HG02938 (cell line): ENCODE measurements around the gene DEDD.

Experiments used
- ATAC-seq: cut with Tn5 transposase; IDR thresholded peaks from one replicate; pipeline ENCODE4 v1.9.1; 2021; ENCODE audit warnings: mild to moderate bottlenecking, moderate library complexity; ENCODE audit not compliant: unreplicated experiment

The DEDD gene

DNA sequence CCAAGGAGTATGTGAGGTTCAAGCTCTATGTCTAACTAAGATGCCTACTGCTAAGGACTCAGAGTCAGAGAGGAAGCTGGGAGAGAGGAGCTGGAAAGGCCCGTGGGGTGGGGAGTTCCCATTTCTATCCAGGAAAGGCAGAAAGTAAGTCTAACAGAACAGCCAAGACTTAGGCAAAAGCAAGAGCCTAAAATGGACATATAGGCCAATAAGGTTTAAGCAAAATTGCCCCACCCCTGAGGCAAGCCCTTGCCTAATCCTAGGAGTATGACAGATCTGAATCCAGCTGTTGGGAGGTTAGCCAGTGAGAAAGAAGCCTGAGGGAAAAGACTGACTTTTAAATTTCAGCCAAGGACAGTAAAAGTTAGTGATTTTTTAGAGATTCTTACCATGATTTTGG lies 35.9 kb downstream of the DEDD start:
- ATAC-seq, result no peak

DNA sequence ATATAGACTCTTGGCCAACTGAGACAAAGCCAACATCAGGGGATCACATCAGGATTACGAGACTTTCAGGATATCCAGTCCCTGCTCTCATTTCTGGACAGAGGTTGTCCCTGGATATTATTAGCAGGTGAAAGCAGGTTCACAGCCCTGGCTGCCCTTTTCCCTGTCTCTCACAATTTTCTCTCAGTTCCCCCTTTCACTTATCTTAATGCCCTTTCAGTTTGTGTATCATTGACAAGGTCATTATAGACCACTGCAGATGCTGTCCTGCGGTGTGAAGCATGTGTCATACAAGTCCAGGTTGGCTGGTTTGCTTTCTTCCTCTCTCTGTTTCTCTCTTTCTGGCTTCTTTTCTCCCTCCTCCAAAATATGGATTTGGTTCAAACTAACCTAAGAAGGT lies 36.5 kb downstream of the DEDD start:
- peak; percentile 45 for ATAC-seq

DNA sequence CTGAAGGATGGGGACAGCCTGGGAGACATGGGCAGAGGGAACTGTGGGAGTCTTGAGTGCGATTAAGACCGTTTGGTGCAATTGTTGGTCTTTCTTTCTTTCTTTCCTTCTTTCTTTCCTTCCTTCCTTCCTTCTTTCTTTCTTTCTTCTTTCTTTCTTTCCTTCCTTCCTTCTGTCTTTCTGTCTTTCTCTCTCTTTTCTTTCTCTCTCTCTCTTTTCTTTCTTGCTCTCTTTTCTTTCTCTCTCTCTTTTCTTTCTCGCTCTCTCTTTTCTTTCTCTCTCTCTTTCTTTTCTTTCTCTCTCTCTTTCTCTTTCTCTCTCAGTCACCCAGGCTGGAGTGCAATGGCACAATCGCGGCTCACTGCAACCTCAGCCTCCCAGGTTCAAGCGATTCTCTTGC lies 37.2 kb downstream of the DEDD start:
- no peak for ATAC-seq

DNA sequence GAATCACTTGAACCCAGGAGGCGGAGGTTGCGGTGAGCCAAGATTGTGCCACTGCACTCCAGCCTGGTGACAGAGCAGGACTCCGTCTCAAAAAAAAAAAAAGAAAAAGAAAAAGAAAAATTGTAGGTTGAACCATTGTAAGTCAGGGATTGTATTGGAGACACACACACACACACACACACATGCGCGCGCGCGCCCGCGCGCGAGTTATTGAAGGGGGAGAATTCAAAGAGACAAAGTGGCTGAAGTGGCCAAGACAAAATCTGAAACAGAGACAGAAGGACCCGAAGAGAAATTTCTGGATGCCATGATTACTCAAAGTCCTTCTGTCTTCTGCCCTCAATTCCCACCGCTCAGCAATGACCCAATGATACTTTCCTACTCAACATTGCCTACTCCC lies 38.0 kb downstream of the DEDD start:
- ATAC-seq, result no peak

DNA sequence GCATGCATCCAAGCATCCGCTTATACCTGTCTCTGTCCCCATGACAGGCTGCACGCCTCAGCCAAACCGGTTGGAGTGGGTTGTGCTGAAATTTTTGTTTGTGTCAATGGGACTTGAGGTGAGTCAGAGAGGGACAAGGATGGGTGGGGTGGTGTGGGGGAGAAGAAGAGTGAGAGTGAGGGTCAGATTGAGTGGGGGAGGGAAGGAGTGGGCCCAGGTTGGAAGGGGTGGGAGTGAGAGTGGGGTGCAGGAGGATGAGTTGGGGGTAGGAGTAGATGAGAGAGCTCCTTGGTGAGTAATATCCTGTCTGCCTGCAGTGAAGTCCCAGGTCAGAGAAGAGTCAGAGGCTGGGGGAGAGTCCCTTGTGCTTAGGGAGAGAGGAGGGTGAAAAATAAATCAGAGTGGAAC lies 39.8 kb downstream of the DEDD start:
- ATAC-seq, result no peak

DNA sequence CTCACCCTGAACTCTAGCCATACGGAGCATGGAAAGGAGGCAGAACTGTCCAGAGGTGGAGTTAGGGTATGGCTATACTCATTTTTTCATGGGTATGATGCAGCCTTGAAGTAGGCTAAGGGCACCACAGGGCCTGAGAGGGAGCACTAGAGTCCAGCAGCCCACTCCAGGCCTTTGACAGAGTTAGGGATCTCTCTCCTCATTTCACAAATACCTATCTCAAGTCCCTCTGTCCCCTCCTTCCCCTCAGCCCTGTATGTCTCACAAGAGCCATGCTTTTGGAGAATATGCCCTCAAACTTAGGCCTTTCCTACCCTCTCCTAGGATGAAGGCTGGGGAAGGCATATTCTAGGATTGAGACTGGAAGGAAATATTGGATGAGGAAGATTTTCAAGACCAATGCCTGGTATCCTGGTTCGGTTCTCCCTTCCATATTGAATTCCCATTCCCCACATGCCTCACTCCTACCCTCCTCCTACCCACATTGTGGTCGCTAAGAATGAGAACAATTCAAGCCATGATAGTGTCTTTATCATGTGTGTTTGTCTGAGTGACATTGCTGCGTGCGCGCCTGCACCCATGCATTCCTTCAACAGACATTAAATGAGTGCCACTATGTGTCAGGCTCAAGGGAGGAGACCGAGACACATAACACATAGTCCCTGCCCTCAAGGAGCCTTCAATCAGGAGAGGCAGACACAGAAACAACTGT lies 40.5 kb downstream of the DEDD start:
- ATAC-seq, result no peak

DNA sequence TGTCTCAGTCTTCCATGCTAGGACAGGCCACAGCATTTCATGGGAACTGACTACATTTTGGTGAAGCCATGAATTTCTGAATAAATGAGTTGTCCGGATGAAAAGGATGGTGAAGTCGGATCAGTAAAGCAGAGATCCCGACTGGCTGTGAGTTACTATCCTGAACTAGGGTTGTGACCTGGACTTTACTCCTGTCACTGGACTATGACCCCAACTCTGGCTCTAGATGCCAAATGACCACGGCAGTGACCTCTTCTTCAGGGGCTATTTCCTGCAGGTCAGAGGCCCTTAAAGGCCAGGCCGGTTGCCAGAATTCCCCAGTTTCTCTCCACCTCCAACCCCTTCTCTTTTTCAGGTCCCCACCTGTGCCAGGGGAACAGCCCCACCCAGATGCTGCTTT lies 41.4 kb downstream of the DEDD start:
- no peak for ATAC-seq

DNA sequence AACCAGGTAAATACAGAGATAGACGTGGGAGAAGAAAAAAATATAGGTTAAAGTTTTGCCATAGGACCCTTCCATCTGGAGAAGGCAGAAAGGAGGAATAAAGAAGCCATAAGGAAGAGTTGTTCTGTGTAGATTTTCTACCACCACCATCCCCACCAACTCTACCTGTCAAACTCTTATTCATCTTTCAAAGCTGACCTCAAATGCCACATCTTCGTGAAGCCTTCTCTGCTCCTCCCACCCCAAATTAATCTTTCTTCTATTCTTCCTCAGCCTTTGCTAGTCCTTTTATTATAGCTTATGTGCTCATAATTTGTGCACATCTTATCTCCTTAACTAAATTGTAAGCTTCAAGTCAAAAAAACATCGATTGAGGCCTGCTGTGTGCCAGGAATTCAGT lies 41.9 kb downstream of the DEDD start:
- no peak for ATAC-seq

DNA sequence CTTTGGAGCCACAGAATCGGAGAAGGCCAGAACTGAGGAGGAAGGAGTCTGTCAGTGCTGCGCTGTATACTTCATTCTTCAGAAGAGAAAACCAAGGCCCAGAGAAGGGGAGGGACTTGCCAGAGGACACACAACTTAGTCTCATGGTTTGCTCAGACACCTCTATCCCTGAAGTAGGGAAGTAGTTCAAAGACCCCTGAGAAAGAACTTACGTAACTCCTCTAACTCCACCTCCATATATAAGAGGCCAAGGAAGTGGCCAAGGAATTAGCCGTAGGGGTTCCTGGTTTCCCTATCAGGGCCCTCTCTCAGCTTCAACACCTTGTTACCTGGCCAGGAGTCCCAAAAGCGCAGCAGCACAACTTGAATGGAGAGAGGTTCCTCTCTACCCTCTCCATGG lies 42.5 kb downstream of the DEDD start:
- ATAC-seq, result no peak

DNA sequence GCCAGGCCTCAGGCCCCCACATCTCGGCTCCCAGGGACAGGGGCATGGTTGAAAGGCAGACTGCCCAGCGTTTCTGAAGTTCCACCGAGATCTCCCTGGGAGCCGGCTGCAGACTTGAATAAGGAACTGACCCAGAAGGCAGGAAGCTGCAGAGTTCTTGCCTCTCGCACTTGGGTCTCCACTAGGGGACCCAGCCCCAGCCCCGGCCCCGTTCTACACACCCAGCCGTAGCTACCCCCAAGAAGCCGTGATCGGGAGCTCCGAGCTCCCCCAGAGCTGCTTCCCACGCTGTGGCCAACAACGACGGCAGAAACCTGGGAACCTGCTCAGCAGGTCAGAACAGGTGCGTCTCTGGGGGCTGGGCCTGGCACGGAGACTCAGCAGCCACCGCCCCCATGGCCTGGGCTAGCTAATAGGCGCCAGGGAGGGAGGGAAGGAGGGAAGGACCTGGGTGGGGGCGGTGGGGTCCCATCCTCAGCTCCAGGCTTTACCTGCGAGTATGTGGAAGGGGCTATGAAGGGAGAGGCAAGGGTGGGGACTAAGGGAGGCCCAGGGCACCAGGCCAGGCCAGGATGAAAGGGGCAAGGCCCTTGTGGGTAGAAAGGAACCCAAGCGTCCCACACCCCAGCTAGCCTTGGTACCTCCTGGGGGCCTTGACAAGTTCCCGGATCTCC lies 43.1 kb downstream of the DEDD start, which contains the start of gene NECTIN4:
NECTIN4 (minus strand) TSS at position 308 of the 674 bp plus-strand sequence; CDS start at position 46, 262 bp downstream.
- ATAC-seq, result no peak

DNA sequence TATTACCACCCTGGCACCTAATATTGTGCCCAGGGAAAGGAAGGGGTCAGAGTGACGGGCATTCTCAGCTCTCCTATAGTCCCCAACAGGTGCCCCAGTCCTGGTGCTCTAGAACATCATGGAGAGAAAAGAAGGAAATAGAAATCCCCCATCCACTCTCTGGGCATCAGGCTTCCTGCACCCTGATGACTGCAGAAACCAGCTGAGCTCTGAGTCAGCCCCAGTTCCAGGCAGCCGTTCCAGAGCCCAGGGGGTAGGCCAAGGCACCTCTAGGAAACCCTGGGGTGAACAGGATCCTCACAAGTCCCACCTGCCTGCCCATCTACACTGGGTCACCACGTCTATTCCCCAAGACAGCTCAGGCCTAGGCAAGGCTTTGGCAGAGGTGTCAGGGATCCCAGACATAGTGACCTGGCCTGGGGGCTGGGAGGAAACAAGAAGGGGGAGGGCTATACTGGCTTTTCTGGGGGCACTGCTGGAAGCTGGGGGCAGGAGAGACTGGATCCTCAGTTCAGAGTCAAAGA lies 43.8 kb downstream of the DEDD start:
- no peak for ATAC-seq

DNA sequence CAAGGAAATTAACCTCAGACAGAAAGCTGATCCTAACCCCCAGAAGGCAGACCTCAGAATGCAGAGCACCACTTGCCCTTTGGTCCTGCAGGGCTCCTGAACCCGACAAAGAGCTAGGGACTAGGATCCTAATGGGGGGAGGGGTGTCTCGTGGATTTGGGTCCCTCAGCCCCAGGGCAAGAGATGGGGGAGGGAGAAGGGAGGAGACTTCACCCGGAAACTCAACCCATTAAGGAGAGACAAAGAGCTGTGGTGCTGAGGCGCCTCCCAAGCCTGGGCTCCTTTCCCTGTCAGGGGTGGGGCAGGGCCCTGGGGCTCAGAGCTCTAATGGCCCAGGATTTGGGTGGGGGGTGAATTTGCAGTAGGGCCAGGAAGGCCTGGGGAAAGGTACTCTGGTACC lies 46.0 kb downstream of the DEDD start:
- ATAC-seq, result no peak

DNA sequence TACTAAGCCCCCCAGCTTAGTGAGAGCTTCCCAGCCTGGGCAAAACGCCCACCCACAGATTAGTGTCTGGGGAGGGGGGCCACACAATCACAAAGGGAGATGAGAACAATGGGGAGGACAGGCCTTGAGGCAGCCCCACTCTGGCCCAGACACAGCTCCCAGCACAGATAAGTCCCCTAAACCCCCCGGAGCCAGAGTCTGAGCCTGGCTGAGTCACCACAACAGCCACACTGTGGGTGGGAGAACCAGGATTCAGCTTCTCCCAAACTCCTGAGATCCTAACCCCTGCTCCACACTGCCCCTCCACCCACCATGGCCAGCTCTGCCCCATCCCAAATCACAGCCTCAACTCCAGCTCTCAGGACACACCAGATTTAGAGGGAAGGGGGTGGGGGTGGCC lies 47.3 kb downstream of the DEDD start:
- ATAC-seq, result no peak

DNA sequence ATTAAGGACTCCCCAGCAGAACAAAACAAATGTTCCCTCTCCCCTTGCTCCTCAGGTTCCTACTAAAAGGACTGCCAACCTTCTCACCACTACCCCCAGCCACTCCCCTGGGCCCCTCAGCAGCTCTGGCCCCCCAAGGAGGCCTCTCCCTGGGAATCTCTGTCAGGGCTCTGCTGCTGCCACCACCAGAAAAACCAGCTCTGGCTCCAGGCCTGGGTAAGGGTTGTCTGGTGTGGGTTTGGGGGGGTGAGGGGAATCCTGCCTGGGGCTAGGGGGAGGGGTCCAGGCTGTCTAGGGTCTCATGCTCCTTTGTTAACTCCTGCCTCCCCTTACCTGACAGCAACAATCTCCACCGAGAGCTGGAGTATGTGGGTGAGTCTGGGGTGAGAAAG lies 47.9 kb downstream of the DEDD start:
- ATAC-seq, result no peak

DNA sequence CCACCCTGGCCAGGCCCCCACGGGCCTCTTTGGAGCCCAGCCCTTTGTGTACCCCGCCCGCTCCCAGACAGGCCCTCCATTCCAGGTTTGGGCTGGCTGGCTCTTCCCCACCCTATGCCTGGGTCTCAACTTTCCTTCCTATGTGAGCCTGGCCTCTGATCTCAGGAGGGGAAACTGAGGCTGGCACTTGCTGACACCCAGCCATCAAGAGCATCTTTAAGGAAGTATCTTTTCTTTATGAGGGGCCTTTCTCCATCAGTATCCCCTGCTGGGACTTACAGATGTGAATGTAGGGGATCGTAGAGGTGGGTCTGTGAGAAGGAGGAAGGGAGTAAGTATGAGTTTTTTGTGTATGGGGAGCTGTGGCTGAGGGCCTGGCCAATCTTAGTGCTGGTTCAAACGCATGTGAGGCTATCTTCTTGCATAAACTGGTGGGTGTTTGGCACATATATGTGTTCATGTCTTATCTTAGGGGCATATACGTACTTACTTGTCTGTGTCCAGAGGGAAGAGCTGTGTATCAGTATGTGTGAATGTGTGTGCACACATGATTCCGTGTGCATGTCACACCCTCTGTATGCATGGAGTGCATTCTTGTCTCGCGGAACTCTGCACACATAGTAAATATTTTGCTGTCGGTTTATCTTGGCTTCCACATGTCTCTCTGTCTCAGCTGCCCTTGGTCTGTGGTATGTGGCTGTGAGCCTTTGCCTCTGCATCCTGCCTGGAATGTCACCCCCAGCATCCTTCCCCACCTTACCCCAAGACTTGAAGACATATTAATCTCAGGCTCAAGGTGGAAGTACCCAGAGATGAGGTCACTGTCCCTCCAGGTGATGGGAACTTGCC lies 48.5 kb downstream of the DEDD start:
- no peak for ATAC-seq

DNA sequence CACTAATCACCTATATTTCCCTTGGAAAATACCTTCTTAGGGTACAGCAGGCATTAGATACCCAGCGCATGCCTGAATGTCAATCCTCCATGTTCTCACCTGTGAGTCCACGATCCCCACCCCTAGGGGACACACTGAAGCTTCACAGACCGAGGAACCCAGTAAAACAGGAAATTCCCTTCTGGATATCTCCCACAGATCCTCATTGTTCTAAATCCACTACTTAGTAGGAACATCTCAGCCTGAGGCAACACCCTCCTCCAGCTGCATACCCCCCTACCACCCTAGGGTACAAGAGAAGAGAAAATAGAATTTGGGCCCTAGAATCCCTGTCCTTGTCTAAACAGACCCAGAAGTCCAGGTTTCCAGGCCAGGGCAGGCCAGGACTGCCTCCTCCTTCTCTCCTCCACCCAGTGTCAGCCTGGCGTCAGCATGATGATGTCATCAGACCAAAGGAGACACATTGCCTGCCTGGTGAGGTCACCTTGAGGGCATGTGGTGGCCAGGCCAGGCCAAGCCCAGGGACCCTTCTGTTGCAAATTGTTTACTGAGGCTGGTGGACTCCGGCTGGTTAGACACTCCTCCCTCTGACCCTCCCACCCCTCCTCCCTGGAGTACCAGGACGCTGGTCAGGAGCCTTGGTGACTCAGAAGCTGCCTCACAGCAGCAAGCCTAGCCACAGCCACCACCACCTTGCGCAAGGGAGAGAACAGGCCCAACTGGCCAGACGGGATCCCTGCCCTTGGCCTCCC lies 49.3 kb downstream of the DEDD start:
- no peak for ATAC-seq

DNA sequence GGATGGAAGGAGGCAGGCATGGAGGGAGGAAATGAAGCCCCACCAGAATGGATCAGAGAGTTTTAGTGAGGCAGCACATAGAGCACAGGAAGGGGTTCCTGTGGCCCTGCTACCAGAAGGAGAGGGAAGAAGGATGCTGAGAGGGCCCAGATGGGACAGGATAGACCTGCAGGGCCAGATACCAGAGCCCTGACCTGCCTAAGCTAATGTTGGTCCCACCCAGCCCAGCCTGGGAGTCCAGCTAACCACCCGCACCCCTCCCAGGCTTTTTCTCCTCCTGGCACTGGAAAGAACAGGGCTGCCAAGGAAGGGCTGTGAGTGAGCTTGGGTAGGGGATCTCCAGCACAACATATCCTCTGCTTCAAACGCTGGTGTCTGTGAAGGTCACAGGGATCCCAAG lies 50.0 kb downstream of the DEDD start:
- no peak for ATAC-seq

DNA sequence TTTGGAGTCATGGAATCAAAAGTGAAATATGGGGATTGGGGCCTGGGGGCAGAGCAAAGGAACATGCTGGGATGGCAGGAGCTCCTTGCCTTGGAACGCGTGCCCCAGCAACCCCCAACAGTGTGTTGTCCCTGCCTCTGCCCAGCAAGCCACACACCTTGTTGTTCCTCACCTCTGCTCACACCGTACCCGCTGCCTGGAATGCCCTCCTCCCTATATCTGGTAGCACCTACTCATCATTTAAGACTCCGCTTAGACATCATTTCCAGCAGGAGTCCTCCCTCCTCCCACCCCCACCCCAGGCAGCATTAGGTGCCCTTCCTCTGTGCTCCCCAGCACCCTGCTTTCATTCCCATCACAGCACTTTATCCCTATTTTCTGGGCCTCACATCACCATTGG lies 50.9 kb downstream of the DEDD start:
- ATAC-seq, result no peak

DNA sequence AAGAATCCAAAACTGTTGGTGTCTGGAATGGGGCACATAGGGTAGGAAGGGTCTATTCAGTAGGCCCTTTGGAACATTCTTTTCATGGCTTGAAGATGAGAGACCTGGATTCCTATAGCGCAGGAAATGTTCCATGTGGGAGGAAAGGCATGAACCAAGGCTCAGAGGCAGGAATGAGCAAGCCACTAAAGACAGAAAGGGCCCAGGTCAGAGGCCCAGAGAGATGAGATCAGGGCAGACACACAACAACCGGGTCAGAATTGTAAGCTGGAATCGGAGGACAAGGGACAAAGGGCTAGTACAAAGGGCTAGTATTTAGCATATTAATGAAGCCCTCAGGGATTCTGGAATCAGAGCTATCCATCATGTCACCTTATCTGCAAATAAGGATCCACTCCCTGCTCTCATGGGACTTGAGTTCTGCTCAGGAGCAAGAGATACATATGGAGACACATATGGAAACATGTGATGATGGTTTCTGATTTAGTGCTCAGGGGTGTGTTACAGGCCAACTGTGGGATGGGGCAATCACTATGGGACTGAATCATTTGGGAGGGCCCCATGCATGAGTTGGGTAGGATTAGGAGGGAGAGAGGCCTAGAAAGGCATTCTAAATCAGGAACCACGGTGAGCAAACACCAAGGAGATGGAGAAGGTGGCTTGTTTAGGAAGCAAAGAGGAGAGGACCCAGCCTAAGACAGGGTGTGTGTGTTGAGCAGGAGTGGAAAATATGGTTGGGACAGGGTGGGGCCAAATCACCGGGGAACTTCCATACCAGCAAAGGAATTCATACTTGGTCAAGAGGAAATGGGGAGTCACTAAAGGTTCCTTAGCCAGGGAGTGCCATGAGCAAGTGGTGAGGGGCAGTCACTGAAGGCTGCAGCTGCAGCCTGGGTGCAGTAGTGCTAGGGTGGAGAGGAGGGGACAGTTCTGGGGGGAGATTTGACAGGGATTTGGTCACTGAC lies 51.7 kb downstream of the DEDD start:
- ATAC-seq, result no peak
